HepG2 (cell line): ENCODE results near the gene KIRREL2. TPM values are rescaled to one million over a fixed set of nuclear protein-coding genes. Genes with fewer than 3 reads are reported as not detected.

ENCODE experiments used
- AKAP8 ChIP-seq: sonication (generic); formaldehyde crosslinking; IDR thresholded peaks from 2 replicates; pipeline ENCODE4 v1.5.1; 2020; ENCODE audit warnings: mild to moderate bottlenecking, missing genetic modification reagents
- ETV6 ChIP-seq: sonication (generic); formaldehyde crosslinking; conservative IDR thresholded peaks from 2 replicates; pipeline ENCODE4 v1.4.0; 2020; ENCODE audit warnings: missing genetic modification reagents
- FOXA3 ChIP-seq: IDR thresholded peaks from 2 replicates; pipeline ENCODE4 v1.6.1; 2016; ENCODE audit warnings: missing genetic modification reagents, missing compliant biosample characterization
- GLI4 ChIP-seq: sonication (generic); formaldehyde crosslinking; IDR thresholded peaks from 2 replicates; pipeline ENCODE4 v1.5.1; 2020; ENCODE audit warnings: missing genetic modification reagents, mild to moderate bottlenecking, moderate library complexity, borderline replicate concordance
- HCFC1 ChIP-seq: fragments of 150-350 bp; IDR thresholded peaks from 2 replicates; pipeline ENCODE4 v1.6.1; 2014; ENCODE audit warnings: low read depth, low read length
- HNF1A ChIP-seq, 2 experiments: sonication (generic) in 1 of 2; formaldehyde crosslinking in 1 of 2; IDR thresholded peaks; 2 replicates each; pipeline versions ENCODE4 v1.4.0 to v1.6.1; 2016 to 2020; ENCODE audit warnings: borderline replicate concordance in 1 of 2, low read depth in 1 of 2, mild to moderate bottlenecking in 1 of 2, missing genetic modification reagents in 1 of 2
- MAF1 ChIP-seq: sonication (generic); formaldehyde crosslinking; IDR thresholded peaks from 2 replicates; pipeline ENCODE4 v1.5.0; 2020; ENCODE audit warnings: missing genetic modification reagents, borderline replicate concordance
- MLXIP ChIP-seq: sonication (generic); formaldehyde crosslinking; IDR thresholded peaks from 2 replicates; pipeline ENCODE4 v1.9.0; 2021; ENCODE audit warnings: missing genetic modification reagents, borderline replicate concordance
- NFKB2 ChIP-seq: sonication (generic); formaldehyde crosslinking; IDR thresholded peaks from 2 replicates; pipeline ENCODE4 v1.4.0; 2020; ENCODE audit warnings: missing genetic modification reagents, borderline replicate concordance
- SATB2 ChIP-seq: sonication (generic); formaldehyde crosslinking; IDR thresholded peaks from 2 replicates; pipeline ENCODE4 v1.5.0; 2020; ENCODE audit warnings: missing genetic modification reagents
- SNAI1 ChIP-seq: sonication (generic); formaldehyde crosslinking; IDR thresholded peaks from 2 replicates; pipeline ENCODE4 v1.5.0; 2020; ENCODE audit warnings: mild to moderate bottlenecking, missing genetic modification reagents, borderline replicate concordance
- ZBED4 ChIP-seq: sonication (generic); formaldehyde crosslinking; IDR thresholded peaks from 2 replicates; pipeline ENCODE4 v1.4.0; 2020; ENCODE audit warnings: missing genetic modification reagents, borderline replicate concordance
- ZBTB25 ChIP-seq: IDR thresholded peaks from 2 replicates; pipeline ENCODE4 v1.6.1; 2018; ENCODE audit warnings: missing genetic modification reagents
- ZNF30 ChIP-seq: sonication (generic); formaldehyde crosslinking; IDR thresholded peaks from 2 replicates; pipeline ENCODE4 v1.5.0; 2020; ENCODE audit warnings: mild to moderate bottlenecking, missing genetic modification reagents
- ZNF468 ChIP-seq: sonication (generic); formaldehyde crosslinking; IDR thresholded peaks from 2 replicates; pipeline ENCODE4 v1.8.0; 2022; ENCODE audit warnings: mild to moderate bottlenecking, moderate library complexity, missing genetic modification reagents
- ZNF703 ChIP-seq: sonication (generic); formaldehyde crosslinking; IDR thresholded peaks from 2 replicates; pipeline ENCODE4 v1.5.1; 2020; ENCODE audit warnings: missing genetic modification reagents, mild to moderate bottlenecking, moderate library complexity, borderline replicate concordance
- polyA plus RNA-seq, 8 experiments: library from polyadenylated mRNA; depleted of rRNA in 3 of 8; stranded (reverse) in 7 of 8; unstranded in 1 of 8; fragments of >200 nt; fragmentation: Illumina TruSeq in 4 of 8; extraction: Trizol in 4 of 8; gene quantifications; 2 replicates each; pipeline versions ENCODE4 v1.2.1 to v1.2.3, GENCODE V29; 2011 to 2016; ENCODE audit warnings: low read depth in 4 of 8, missing spikeins in 1 of 8, mixed read lengths in 1 of 8; ENCODE audit not compliant: insufficient read depth in 1 of 8
- total RNA-seq, 5 experiments: library from RNA; depleted of rRNA; stranded (reverse); fragments of >200 nt; fragmentation: Illumina TruSeq; extraction: Trizol; gene quantifications; 2 replicates each; pipeline ENCODE4 v1.2.3, GENCODE V29; 2016; ENCODE audit warnings: low read depth in 1 of 5

The KIRREL2 gene
- total and polyA plus RNA-seq, 2 of the 13 experiments (the other 11 are each of a cell fraction or from before 2014, with no cell fraction given), result 0.18 to 2.4 TPM

GRCh38 chr19:35828692-35829301, 27.9 kb upstream of the KIRREL2 start (continued):
- TF ChIP-seq ZBED4 (CRISPR knock-in tag) (peak; percentile 94), ETV6 (peak; percentile 89), MAF1 (0 out of 2 replicates have a peak, but pooled peaks have one; percentile 45), AKAP8 (0 out of 2 replicates have a peak, but pooled peaks have one; percentile 34), HCFC1 (no peak), ZNF468 (CRISPR knock-in tag) (peak; percentile 92; the same call in 1 of the 2 replicates), MLXIP (peak; percentile 91; the same call in 1 of the 2 replicates), GLI4 (CRISPR knock-in tag) (peak; percentile 91), FOXA3 (CRISPR knock-in tag) (peak; percentile 63; the same call in 1 of the 2 replicates), SNAI1 (peak; percentile 47; the same call in 1 of the 2 replicates), HNF1A (IDR thresholded peaks at IDR 0.05; ENCODE audit: low read depth) (no peak), HNF1A (CRISPR knock-in tag; IDR thresholded peaks at IDR 0.05; ENCODE audit: borderline replicate concordance) (no peak), ZBTB25 (peak; percentile 97), ZNF703 (CRISPR knock-in tag) (no peak), SATB2 (CRISPR knock-in tag) (peak; percentile 95), ZNF30 (peak; percentile 93), NFKB2 (CRISPR knock-in tag) (peak; percentile 92)
